ENCODE data around the gene FIS1. TPM values are rescaled to one million over a fixed set of nuclear protein-coding genes. Genes with fewer than 3 reads are reported as not detected.
A peak's percentile ranks its signal among the peaks of the same experiment; 100 is the strongest.

The FIS1 gene
- total RNA-seq, 4 donors from 2014 or later, result 319 to 467 (median 364) TPM

GRCh38 chr7:101243646-101244374 is 1.1 kb downstream of the FIS1 start:
- intact Hi-C loops (cut with DNase I; ENCODE audit: low total_unique reads), result loop anchor here (1.0 to 10.0 kb wide), 6 partner anchors 8 to 349 kb away; partner anchors contain the start of genes ACHE, IFT22, PLOD3 and TRIM56
- Histone ChIP-seq H3K9me3 (no peaks in the 10 kb centered on the region), H3K36me3 (peaks cover 0 to 23% of the 10 kb centered on the region in 2 donors), H3K27me3 (no peaks in the 10 kb centered on the region), H3K4me3 (peak overlapping the region; percentile 78 to 83 (median 80)), H3K4me1 (peaks cover 44 to 47% of the 10 kb centered on the region in 2 donors), H3K27ac (peak overlapping the region; percentile 95 to 100 (median 97))
- in situ Hi-C loops (cut with MboI; ENCODE audit: low sequenced_read_pairs in 4 of 4), result no loop called here
- DNase-seq (peak in 1 of 2 donors; percentile 40), ATAC-seq (peak; percentile 5 to 11)
- TF ChIP-seq CTCF (IDR thresholded peaks at IDR 0.05 in 4 of 5, conservative IDR thresholded peaks at IDR 0.05 in 1 of 5) (peak in 1 of 5 experiments; percentile 97), POLR2A (IDR thresholded peaks at IDR 0.05) (no peak)

GRCh38 chr7:101241443-101242349 is 3.2 kb downstream of the FIS1 start:
- H3K4me1 ChIP-seq, result peaks cover 58 to 60% of the 10 kb centered on the region in 2 donors
- DNase-seq (no peak), ATAC-seq (no peak)
- intact Hi-C loops (cut with DNase I; ENCODE audit: low total_unique reads) (loop anchor here (5.0 to 10.0 kb wide), 2 partner anchors 154 to 347 kb away; partner anchors contain the start of genes ACHE and TRIM56), in situ Hi-C loops (cut with MboI; ENCODE audit: low sequenced_read_pairs in 4 of 4) (no loop called here)
- TF ChIP-seq CTCF (IDR thresholded peaks at IDR 0.05 in 4 of 5, conservative IDR thresholded peaks at IDR 0.05 in 1 of 5) (no peak), POLR2A (IDR thresholded peaks at IDR 0.05) (no peak)
- H3K27me3 ChIP-seq, result no peaks in the 10 kb centered on the region
- peak overlapping the region; percentile 38 to 97 (median 72) for H3K27ac ChIP-seq
- H3K4me3 ChIP-seq, result no peak overlapping the region
- H3K36me3 ChIP-seq, result peaks cover 0 to 25% of the 10 kb centered on the region in 2 donors
- no peaks in the 10 kb centered on the region for H3K9me3 ChIP-seq

- ATAC-seq (no peak), DNase-seq (no peak)
- Histone ChIP-seq H3K36me3 (peaks cover 0 to 25% of the 10 kb centered on the region in 2 donors), H3K9me3 (no peaks in the 10 kb centered on the region), H3K27me3 (no peaks in the 10 kb centered on the region), H3K4me1 (peaks cover 57 to 59% of the 10 kb centered on the region in 2 donors), H3K27ac (peak overlapping the region; percentile 7 to 97 (median 62)), H3K4me3 (no peak overlapping the region)
- TF ChIP-seq CTCF (IDR thresholded peaks at IDR 0.05 in 4 of 5, conservative IDR thresholded peaks at IDR 0.05 in 1 of 5) (no peak), POLR2A (IDR thresholded peaks at IDR 0.05) (no peak)
- intact Hi-C loops (cut with DNase I; ENCODE audit: low total_unique reads) (loop anchor here (5.0 to 10.0 kb wide), 2 partner anchors 154 to 346 kb away; partner anchors contain the start of genes ACHE and TRIM56), in situ Hi-C loops (cut with MboI; ENCODE audit: low sequenced_read_pairs in 4 of 4) (no loop called here)
Measured at GRCh38 chr7:101241015-101241363, 3.9 kb downstream of the FIS1 start.

GRCh38 chr7:101240226-101241014 is 4.5 kb downstream of the FIS1 start:
- Histone ChIP-seq H3K9me3 (no peaks in the 10 kb centered on the region), H3K36me3 (peaks cover 0 to 25% of the 10 kb centered on the region in 2 donors), H3K27me3 (no peaks in the 10 kb centered on the region), H3K27ac (peak overlapping the region; percentile 7 to 97 (median 76)), H3K4me1 (peaks cover 52 to 54% of the 10 kb centered on the region in 2 donors), H3K4me3 (no peak overlapping the region)
- no peak for DNase-seq
- intact Hi-C loops (cut with DNase I; ENCODE audit: low total_unique reads), result loop anchor here (5.0 to 10.0 kb wide), 2 partner anchors 153 to 346 kb away; partner anchors contain the start of genes ACHE and TRIM56
- no peak for ATAC-seq
- TF ChIP-seq CTCF (IDR thresholded peaks at IDR 0.05 in 4 of 5, conservative IDR thresholded peaks at IDR 0.05 in 1 of 5), result no peak
- no peak for TF ChIP-seq POLR2A (IDR thresholded peaks at IDR 0.05)
- in situ Hi-C loops (cut with MboI; ENCODE audit: low sequenced_read_pairs in 4 of 4), result no loop called here

Measured in gastrocnemius medialis (tissue), 4 donors.